K562 (cell line): Measurements from ENCODE around the gene SYT6. TPM values are rescaled to one million over a fixed set of nuclear protein-coding genes. Genes with fewer than 3 reads are reported as not detected.

Experiments
- ATAC-seq: fragments of 200-7000 bp; cut with Tn5 transposase; 3 replicates; pipeline ENCODE4 v1.9.1; 2020; ENCODE audit warnings: moderate library complexity
- BruUV-seq: library from RNA; stranded (reverse); fragments of 400-500 nt; replicated peaks from 2 replicates; lab custom pipeline; 2021; lab: Mats Ljungman, UMichigan
- CTCF ChIA-PET: fragments of 300-600 bp; formaldehyde crosslinking; extraction: SDS; loops from one replicate; lab custom pipeline; 2021; ENCODE audit warnings: low intra/inter-chr PET ratio; lab: Yijun Ruan, JAX
- POLR2A ChIA-PET: fragments of 300-600, 350-650 bp; sonication (Branson Sonifier 250); formaldehyde crosslinking; extraction: SDS; loops from one replicate; lab custom pipeline; 2021; ENCODE audit warnings: antibody characterized with exemption, inconsistent platforms; lab: Yijun Ruan, JAX
- DNase-seq, 4 experiments: peaks; one replicate each; pipeline versions ENCODE4 v3.0.0 to v3.0.0-alpha.2; 2011 to 2018; ENCODE audit warnings: low spot score in 3 of 4, mixed read lengths in 3 of 4; ENCODE audit errors: extremely low read depth in 1 of 4
- FAIRE-seq: peaks from 2 replicates; lab custom pipeline; 2011; peaks lifted over from hg19 to GRCh38; lab: Jason Lieb, UNC
- H2AFZ ChIP-seq: 2 replicates; pipeline ENCODE4 v1.6.0; 2011; ENCODE audit warnings: low read depth, low read length, control low read depth, inconsistent platforms
- H3K27ac ChIP-seq: fragments of 200-600 bp; 3 replicates; pipeline ENCODE4 v1.8.0; 2011; ENCODE audit warnings: low read depth, mild to moderate bottlenecking, control low read depth, inconsistent platforms, low read length, moderate library complexity, mixed read lengths; ENCODE audit errors: extremely low read depth
- H3K27me3 ChIP-seq, 2 experiments: fragments of 300-600 bp in 1 of 2; 2 replicates in 1 of 2; 3 replicates in 1 of 2; pipeline versions ENCODE4 v1.6.0 to v1.8.0; 2011; ENCODE audit warnings: inconsistent platforms in 2 of 2, low read length in 2 of 2, mild to moderate bottlenecking in 1 of 2, mixed read lengths in 1 of 2, moderate library complexity in 1 of 2; ENCODE audit not compliant: control insufficient read depth in 2 of 2, insufficient read depth in 2 of 2
- H3K36me3 ChIP-seq: fragments of 300-600 bp; 3 replicates; pipeline ENCODE4 v1.8.0; 2011; ENCODE audit warnings: mild to moderate bottlenecking, low read length, inconsistent platforms; ENCODE audit not compliant: control insufficient read depth, insufficient read depth
- H3K4me1 ChIP-seq, 2 experiments: fragments of 200-600 bp in 1 of 2; replicated peaks in 1 of 2; 2 replicates in 1 of 2; 3 replicates in 1 of 2; pipeline versions ENCODE4 v1.5.1 to v1.8.0; 2011; ENCODE audit warnings: inconsistent platforms in 2 of 2, low read length in 2 of 2, mild to moderate bottlenecking in 1 of 2, mixed read lengths in 1 of 2, moderate library complexity in 1 of 2; ENCODE audit not compliant: control insufficient read depth in 2 of 2, insufficient read depth in 2 of 2
- H3K4me2 ChIP-seq: 2 replicates; pipeline ENCODE4 v1.6.1; 2011; ENCODE audit warnings: low read length, control low read depth, inconsistent platforms, mixed read lengths; ENCODE audit not compliant: insufficient read depth
- H3K4me3 ChIP-seq: fragments of 200-600 bp; sonication (generic), shearing (Covaris generic); 2 replicates; pipeline ENCODE4 v1.5.1; 2016; ENCODE audit warnings: control low read depth, inconsistent platforms
- H3K79me2 ChIP-seq: fragments of 200-600 bp; 3 replicates; pipeline ENCODE4 v1.8.0; 2011; ENCODE audit warnings: low read length, inconsistent platforms; ENCODE audit not compliant: control insufficient read depth, insufficient read depth
- H3K9ac ChIP-seq, 2 experiments: 2 replicates each; pipeline versions ENCODE4 v1.6.0 to v1.6.1; 2011; ENCODE audit warnings: low read depth in 2 of 2, low read length in 2 of 2, control low read depth in 1 of 2, inconsistent platforms in 1 of 2, mild to moderate bottlenecking in 1 of 2, mixed read lengths in 1 of 2; ENCODE audit not compliant: insufficient read depth in 1 of 2
- H3K9me1 ChIP-seq: one replicate; pipeline ENCODE4 v1.6.0; 2011; ENCODE audit warnings: inconsistent platforms, mild to moderate bottlenecking, low read length, moderate library complexity; ENCODE audit not compliant: control insufficient read depth, insufficient read depth
- H3K9me3 ChIP-seq: replicated peaks from 2 replicates; pipeline ENCODE4 v1.5.1; 2011; ENCODE audit warnings: low read depth, low read length, inconsistent platforms; ENCODE audit not compliant: control insufficient read depth, insufficient read depth
- H4K20me1 ChIP-seq: replicated peaks from 2 replicates; pipeline ENCODE4 v1.6.1; 2011; ENCODE audit warnings: low read length, inconsistent platforms, mixed read lengths; ENCODE audit not compliant: control insufficient read depth, insufficient read depth
- BCLAF1 ChIP-seq, 2 experiments: fragments of 450-650 bp in 1 of 2; IDR thresholded peaks; 2 replicates each; pipeline ENCODE4 v1.6.1; 2011 to 2017; ENCODE audit warnings: low read depth in 2 of 2, antibody characterized with exemption in 1 of 2, borderline replicate concordance in 1 of 2, low read length in 1 of 2, mild to moderate bottlenecking in 1 of 2, mixed read lengths in 1 of 2; ENCODE audit not compliant: control insufficient read depth in 1 of 2
- CBFB ChIP-seq: sonication (generic); formaldehyde crosslinking; IDR thresholded peaks from 2 replicates; pipeline ENCODE4 v1.4.0; 2020; ENCODE audit warnings: mild to moderate bottlenecking, missing genetic modification reagents
- FIP1L1 ChIP-seq: fragments of 200-400 bp; formaldehyde crosslinking; IDR thresholded peaks from 2 replicates; pipeline ENCODE4 v1.6.1; 2018; ENCODE audit warnings: mild to moderate bottlenecking, low read depth, low read length; ENCODE audit not compliant: poor library complexity, severe bottlenecking
- NR2C2 ChIP-seq, 2 experiments: fragments of 200-800 bp in 1 of 2; sonication (Bioruptor generic) in 1 of 2; sonication (generic) in 1 of 2; formaldehyde crosslinking in 1 of 2; IDR thresholded peaks; 2 replicates each; pipeline versions ENCODE4 v1.6.1 to v1.8.0; 2016 to 2022; ENCODE audit warnings: mild to moderate bottlenecking in 1 of 2, missing compliant biosample characterization in 1 of 2, missing genetic modification characterization in 1 of 2, missing genetic modification reagents in 1 of 2
- STAT6 ChIP-seq: sonication (generic); formaldehyde crosslinking; IDR thresholded peaks from 2 replicates; pipeline ENCODE4 v1.8.1; 2023; ENCODE audit warnings: mild to moderate bottlenecking, missing genetic modification reagents
- WGBS: fragments of 100-300 bp; shearing (Covaris generic); methylation state at CpG from one replicate; pipeline ENCODE4 v1.1.6; 2016; ENCODE audit warnings: low coverage, mixed read lengths; ENCODE audit not compliant: insufficient coverage; ENCODE audit errors: missing lambda C conversion rate; 5-methylcytosine and 5-hydroxymethylcytosine counted together
- in situ Hi-C: fragments of 300-500 bp; cut with MboI; formaldehyde crosslinking; loops from 4 replicates; pipeline ENCODE4 v1.15.0; 2018; ENCODE audit warnings: inconsistent platforms, mixed read lengths
- intact Hi-C: fragments of 100-400 bp; cut with micrococcal nuclease; formaldehyde crosslinking; loops from 2 replicates; pipeline ENCODE4 v1.14.2; 2022
- polyA plus RNA-seq, 8 experiments: library from polyadenylated mRNA; depleted of rRNA in 4 of 8; stranded (reverse) in 5 of 8; unstranded in 3 of 8; fragments of >200 nt; fragmentation: Nextera tagmentation in 2 of 8; fragmentation: Illumina TruSeq in 1 of 8; extraction: Ambion mirVana in 2 of 8; extraction: Trizol in 1 of 8; gene quantifications; 2 replicates each; pipeline versions ENCODE4 v1.2.1 to v1.2.3, GENCODE V29; 2011 to 2014; ENCODE audit warnings: inconsistent platforms in 1 of 8, missing spikeins in 1 of 8
- total RNA-seq, 7 experiments: library from RNA; depleted of rRNA in 6 of 7; stranded (reverse); fragments of >200 nt in 6 of 7; fragmentation: Illumina TruSeq in 2 of 7; extraction: Trizol in 2 of 7; gene quantifications; 2 replicates each; pipeline versions ENCODE4 v1.2.1 to v1.2.3, GENCODE V29; 2011 to 2021; ENCODE audit warnings: low replicate concordance in 1 of 7
- TF ChIP-seq, protein P1 (sequence below): fragments of 250-450 bp; sonication (Bioruptor Pico); IDR thresholded peaks from 2 replicates; pipeline ENCODE4 v1.9.0; 2021; ENCODE audit warnings: mild to moderate bottlenecking
- TF ChIP-seq, protein P2 (sequence below): sonication (generic); formaldehyde crosslinking; IDR thresholded peaks from 2 replicates; pipeline ENCODE4 v1.8.1; 2022; ENCODE audit warnings: missing genetic modification reagents

SYT6 gene
- total and polyA plus RNA-seq, 9 of the 15 experiments (the other 6 are each of a cell fraction or from before 2014, with no cell fraction given): 0.06 TPM; not detected in 8

DNA sequence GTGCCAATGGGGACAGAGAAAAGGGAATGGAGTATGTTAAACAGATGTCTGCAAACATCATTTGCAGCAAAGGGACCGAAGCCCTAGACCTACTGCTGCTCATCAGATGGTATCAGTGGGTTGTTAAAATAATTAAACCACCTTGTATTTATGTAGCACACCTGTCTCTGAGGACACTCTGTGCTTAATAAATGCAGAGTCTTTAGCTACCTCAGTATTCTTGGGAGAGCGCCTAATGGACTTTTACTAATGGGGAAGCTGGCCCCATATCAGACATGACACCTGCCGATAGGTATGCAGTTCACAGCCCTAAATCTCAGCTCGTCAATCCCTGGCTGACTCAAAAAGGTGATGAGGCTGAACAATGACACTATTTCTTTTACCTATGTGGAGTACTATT lies 54.4 kb downstream of the SYT6 start:
- no peak for ATAC-seq
- Histone ChIP-seq H3K9me3 (no peaks in the 10 kb centered on the region), H3K9ac (no peak overlapping the region), H4K20me1 (no peaks in the 10 kb centered on the region), H3K79me2 (no peaks in the 10 kb centered on the region), H3K4me2 (no peak overlapping the region), H3K36me3 (no peaks in the 10 kb centered on the region), H3K27me3 (peaks cover 12 to 39% of the 10 kb centered on the region in 2 experiments), H3K27ac (no peak overlapping the region), H3K4me3 (no peak overlapping the region), H3K4me1 (no peaks in the 10 kb centered on the region), H2AFZ (no peak overlapping the region), H3K9me1 (no peaks in the 10 kb centered on the region)
- TF ChIP-seq BCLAF1 (IDR thresholded peaks at IDR 0.05; ENCODE audit: borderline replicate concordance in 1 of 2, control insufficient read depth in 1 of 2, low read depth in 2 of 2, low read length in 1 of 2) (no peak), FIP1L1 (no peak), NR2C2 (CRISPR knock-in tag; IDR thresholded peaks at IDR 0.05) (no peak), NR2C2 (tag; IDR thresholded peaks at IDR 0.05) (no peak), STAT6 (no peak), CBFB (CRISPR knock-in tag) (no peak)
- TF ChIP-seq, protein P1, sequence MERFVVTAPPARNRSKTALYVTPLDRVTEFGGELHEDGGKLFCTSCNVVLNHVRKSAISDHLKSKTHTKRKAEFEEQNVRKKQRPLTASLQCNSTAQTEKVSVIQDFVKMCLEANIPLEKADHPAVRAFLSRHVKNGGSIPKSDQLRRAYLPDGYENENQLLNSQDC (CRISPR knock-in tag): no peak
- TF ChIP-seq, protein P2, sequence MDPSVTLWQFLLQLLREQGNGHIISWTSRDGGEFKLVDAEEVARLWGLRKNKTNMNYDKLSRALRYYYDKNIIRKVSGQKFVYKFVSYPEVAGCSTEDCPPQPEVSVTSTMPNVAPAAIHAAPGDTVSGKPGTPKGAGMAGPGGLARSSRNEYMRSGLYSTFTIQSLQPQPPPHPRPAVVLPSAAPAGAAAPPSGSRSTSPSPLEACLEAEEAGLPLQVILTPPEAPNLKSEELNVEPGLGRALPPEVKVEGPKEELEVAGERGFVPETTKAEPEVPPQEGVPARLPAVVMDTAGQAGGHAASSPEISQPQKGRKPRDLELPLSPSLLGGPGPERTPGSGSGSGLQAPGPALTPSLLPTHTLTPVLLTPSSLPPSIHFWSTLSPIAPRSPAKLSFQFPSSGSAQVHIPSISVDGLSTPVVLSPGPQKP (CRISPR knock-in tag): no peak
- BruUV-seq: no TSS peak
- POLR2A ChIA-PET: interaction anchor here (1.2 kb wide), 1 partner anchor 11 kb away, joined by 3 read pairs; no protein-coding TSS in a partner anchor
- in situ Hi-C loops: no loop called here
- WGBS: 3% methylated on average over 4 of the region's 4 CpGs
- FAIRE-seq: no peak
- CTCF ChIA-PET: interaction anchor here (0.6 kb wide), 1 partner anchor 121 kb away, joined by 5 read pairs; no protein-coding TSS in a partner anchor
- intact Hi-C loops: no loop called here
- no peak for DNase-seq
